NB4 (cell line): ENCODE results near the gene FAHD1.

ENCODE experiments used
- CTCF ChIP-seq: IDR thresholded peaks from one replicate; pipeline ENCODE4 v1.5.1; 2012; ENCODE audit warnings: low read depth, low read length
- POLR2A ChIP-seq: IDR thresholded peaks from 2 replicates; pipeline ENCODE4 v1.6.1; 2011; ENCODE audit warnings: mild to moderate bottlenecking; ENCODE audit not compliant: insufficient read length; ENCODE audit errors: extremely low read depth
- TF ChIP-seq, protein P1 (sequence below): IDR thresholded peaks from 2 replicates; pipeline ENCODE4 v1.6.1; 2011; ENCODE audit warnings: low read depth, low read length

DNA sequence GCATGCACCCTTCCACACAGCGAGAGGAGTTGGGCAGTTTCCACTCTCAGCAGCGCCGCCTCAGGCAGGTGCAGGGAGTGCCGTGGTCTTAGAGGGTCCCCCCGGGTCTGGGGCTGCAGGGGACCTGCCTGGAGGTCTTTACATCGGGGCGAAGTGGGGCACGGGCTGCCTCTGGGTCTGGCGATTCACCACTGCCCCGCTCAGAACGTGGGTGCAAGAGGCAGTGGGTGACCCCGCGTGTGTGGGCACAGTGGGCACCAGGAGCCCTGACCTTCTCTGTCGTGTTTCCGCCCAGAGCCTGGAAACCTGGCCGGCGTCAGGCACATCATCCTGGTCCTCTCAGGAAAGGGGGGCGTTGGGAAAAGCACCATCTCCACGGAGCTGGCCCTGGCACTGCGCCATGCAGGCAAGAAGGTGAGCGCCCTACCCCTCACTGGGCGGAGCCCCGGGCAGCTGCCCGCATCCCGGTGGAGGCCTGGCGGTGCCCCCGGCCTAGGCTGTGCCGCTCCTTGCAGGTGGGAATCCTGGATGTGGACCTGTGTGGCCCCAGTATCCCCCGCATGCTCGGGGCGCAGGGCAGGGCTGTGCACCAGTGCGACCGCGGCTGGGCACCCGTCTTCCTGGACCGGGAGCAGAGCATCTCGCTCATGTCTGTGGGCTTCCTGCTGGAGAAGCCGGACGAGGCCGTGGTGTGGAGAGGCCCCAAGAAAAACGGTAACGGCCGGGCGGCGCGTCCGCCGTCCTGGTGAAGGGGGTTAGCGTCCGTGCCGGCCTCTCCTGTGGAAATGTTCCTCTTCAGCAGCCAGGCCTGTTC, 40.6 kb upstream of the FAHD1 start:
- TF ChIP-seq CTCF (no peak), POLR2A (no peak)
- TF ChIP-seq, protein P1, sequence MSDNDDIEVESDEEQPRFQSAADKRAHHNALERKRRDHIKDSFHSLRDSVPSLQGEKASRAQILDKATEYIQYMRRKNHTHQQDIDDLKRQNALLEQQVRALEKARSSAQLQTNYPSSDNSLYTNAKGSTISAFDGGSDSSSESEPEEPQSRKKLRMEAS = no peak
